K562 (cell line): ENCODE data around the gene SYK. TPM values are rescaled to one million over a fixed set of nuclear protein-coding genes. Genes with fewer than 3 reads are reported as not detected.

Source experiments
- ATAC-seq: fragments of 200-7000 bp; cut with Tn5 transposase; 3 replicates; pipeline ENCODE4 v1.9.1; 2020; ENCODE audit warnings: moderate library complexity
- BruUV-seq: library from RNA; stranded (reverse); fragments of 400-500 nt; replicated peaks from 2 replicates; lab custom pipeline; 2021; lab: Mats Ljungman, UMichigan
- CTCF ChIA-PET: fragments of 300-600 bp; formaldehyde crosslinking; extraction: SDS; loops from one replicate; lab custom pipeline; 2021; ENCODE audit warnings: low intra/inter-chr PET ratio; lab: Yijun Ruan, JAX
- POLR2A ChIA-PET: fragments of 300-600, 350-650 bp; sonication (Branson Sonifier 250); formaldehyde crosslinking; extraction: SDS; loops from one replicate; lab custom pipeline; 2021; ENCODE audit warnings: antibody characterized with exemption, inconsistent platforms; lab: Yijun Ruan, JAX
- DNase-seq, 4 experiments: peaks; one replicate each; pipeline versions ENCODE4 v3.0.0 to v3.0.0-alpha.2; 2011 to 2018; ENCODE audit warnings: low spot score in 3 of 4, mixed read lengths in 3 of 4; ENCODE audit errors: extremely low read depth in 1 of 4
- FAIRE-seq: peaks from 2 replicates; lab custom pipeline; 2011; peaks lifted over from hg19 to GRCh38; lab: Jason Lieb, UNC
- H2AFZ ChIP-seq: 2 replicates; pipeline ENCODE4 v1.6.0; 2011; ENCODE audit warnings: low read depth, low read length, control low read depth, inconsistent platforms
- H3K27ac ChIP-seq: fragments of 200-600 bp; 3 replicates; pipeline ENCODE4 v1.8.0; 2011; ENCODE audit warnings: low read depth, mild to moderate bottlenecking, control low read depth, inconsistent platforms, low read length, moderate library complexity, mixed read lengths; ENCODE audit errors: extremely low read depth
- H3K27me3 ChIP-seq, 2 experiments: fragments of 300-600 bp in 1 of 2; 2 replicates in 1 of 2; 3 replicates in 1 of 2; pipeline versions ENCODE4 v1.6.0 to v1.8.0; 2011; ENCODE audit warnings: inconsistent platforms in 2 of 2, low read length in 2 of 2, mild to moderate bottlenecking in 1 of 2, mixed read lengths in 1 of 2, moderate library complexity in 1 of 2; ENCODE audit not compliant: control insufficient read depth in 2 of 2, insufficient read depth in 2 of 2
- H3K36me3 ChIP-seq: fragments of 300-600 bp; 3 replicates; pipeline ENCODE4 v1.8.0; 2011; ENCODE audit warnings: mild to moderate bottlenecking, low read length, inconsistent platforms; ENCODE audit not compliant: control insufficient read depth, insufficient read depth
- H3K4me1 ChIP-seq, 2 experiments: fragments of 200-600 bp in 1 of 2; replicated peaks in 1 of 2; 2 replicates in 1 of 2; 3 replicates in 1 of 2; pipeline versions ENCODE4 v1.5.1 to v1.8.0; 2011; ENCODE audit warnings: inconsistent platforms in 2 of 2, low read length in 2 of 2, mild to moderate bottlenecking in 1 of 2, mixed read lengths in 1 of 2, moderate library complexity in 1 of 2; ENCODE audit not compliant: control insufficient read depth in 2 of 2, insufficient read depth in 2 of 2
- H3K4me2 ChIP-seq: 2 replicates; pipeline ENCODE4 v1.6.1; 2011; ENCODE audit warnings: low read length, control low read depth, inconsistent platforms, mixed read lengths; ENCODE audit not compliant: insufficient read depth
- H3K4me3 ChIP-seq: fragments of 200-600 bp; sonication (generic), shearing (Covaris generic); 2 replicates; pipeline ENCODE4 v1.5.1; 2016; ENCODE audit warnings: control low read depth, inconsistent platforms
- H3K79me2 ChIP-seq: fragments of 200-600 bp; 3 replicates; pipeline ENCODE4 v1.8.0; 2011; ENCODE audit warnings: low read length, inconsistent platforms; ENCODE audit not compliant: control insufficient read depth, insufficient read depth
- H3K9ac ChIP-seq, 2 experiments: 2 replicates each; pipeline versions ENCODE4 v1.6.0 to v1.6.1; 2011; ENCODE audit warnings: low read depth in 2 of 2, low read length in 2 of 2, control low read depth in 1 of 2, inconsistent platforms in 1 of 2, mild to moderate bottlenecking in 1 of 2, mixed read lengths in 1 of 2; ENCODE audit not compliant: insufficient read depth in 1 of 2
- H3K9me1 ChIP-seq: one replicate; pipeline ENCODE4 v1.6.0; 2011; ENCODE audit warnings: inconsistent platforms, mild to moderate bottlenecking, low read length, moderate library complexity; ENCODE audit not compliant: control insufficient read depth, insufficient read depth
- H3K9me3 ChIP-seq: replicated peaks from 2 replicates; pipeline ENCODE4 v1.5.1; 2011; ENCODE audit warnings: low read depth, low read length, inconsistent platforms; ENCODE audit not compliant: control insufficient read depth, insufficient read depth
- H4K20me1 ChIP-seq: replicated peaks from 2 replicates; pipeline ENCODE4 v1.6.1; 2011; ENCODE audit warnings: low read length, inconsistent platforms, mixed read lengths; ENCODE audit not compliant: control insufficient read depth, insufficient read depth
- SMAD3 ChIP-seq: fragments of 450-650 bp; formaldehyde crosslinking; conservative IDR thresholded peaks from 2 replicates; pipeline ENCODE4 v1.4.0; 2020; ENCODE audit warnings: mild to moderate bottlenecking
- SRSF7 ChIP-seq: fragments of 200-400 bp; formaldehyde crosslinking; optimal IDR thresholded peaks from 2 replicates; pipeline ENCODE3; 2017; ENCODE audit warnings: mild to moderate bottlenecking, low read depth, low read length
- ZNF146 ChIP-seq: IDR thresholded peaks from one replicate; pipeline ENCODE4 v1.6.1; 2018; ENCODE audit warnings: missing compliant biosample characterization; ENCODE audit not compliant: unreplicated experiment
- WGBS: fragments of 100-300 bp; shearing (Covaris generic); methylation state at CpG from one replicate; pipeline ENCODE4 v1.1.6; 2016; ENCODE audit warnings: low coverage, mixed read lengths; ENCODE audit not compliant: insufficient coverage; ENCODE audit errors: missing lambda C conversion rate; 5-methylcytosine and 5-hydroxymethylcytosine counted together
- in situ Hi-C: fragments of 300-500 bp; cut with MboI; formaldehyde crosslinking; loops from 4 replicates; pipeline ENCODE4 v1.15.0; 2018; ENCODE audit warnings: inconsistent platforms, mixed read lengths
- intact Hi-C: fragments of 100-400 bp; cut with micrococcal nuclease; formaldehyde crosslinking; loops from 2 replicates; pipeline ENCODE4 v1.14.2; 2022
- polyA plus RNA-seq, 8 experiments: library from polyadenylated mRNA; depleted of rRNA in 4 of 8; stranded (reverse) in 5 of 8; unstranded in 3 of 8; fragments of >200 nt; fragmentation: Nextera tagmentation in 2 of 8; fragmentation: Illumina TruSeq in 1 of 8; extraction: Ambion mirVana in 2 of 8; extraction: Trizol in 1 of 8; gene quantifications; 2 replicates each; pipeline versions ENCODE4 v1.2.1 to v1.2.3, GENCODE V29; 2011 to 2014; ENCODE audit warnings: inconsistent platforms in 1 of 8, missing spikeins in 1 of 8
- total RNA-seq, 7 experiments: library from RNA; depleted of rRNA in 6 of 7; stranded (reverse); fragments of >200 nt in 6 of 7; fragmentation: Illumina TruSeq in 2 of 7; extraction: Trizol in 2 of 7; gene quantifications; 2 replicates each; pipeline versions ENCODE4 v1.2.1 to v1.2.3, GENCODE V29; 2011 to 2021; ENCODE audit warnings: low replicate concordance in 1 of 7
- TF ChIP-seq, protein P1 (sequence below), 2 experiments: fragments of 200-800 bp in 1 of 2; sonication (Bioruptor generic) in 1 of 2; sonication (generic) in 1 of 2; formaldehyde crosslinking in 1 of 2; IDR thresholded peaks in 1 of 2; conservative IDR thresholded peaks in 1 of 2; 2 replicates each; pipeline versions ENCODE4 v1.5.0 to v1.6.1; 2016 to 2020; ENCODE audit warnings: missing compliant biosample characterization in 1 of 2, missing genetic modification characterization in 1 of 2, missing genetic modification reagents in 1 of 2

The SYK gene
- total and polyA plus RNA-seq, 9 of the 15 experiments (the other 6 are each of a cell fraction or from before 2014, with no cell fraction given): 3.9 to 32.7 (median 16.7) TPM

DNA sequence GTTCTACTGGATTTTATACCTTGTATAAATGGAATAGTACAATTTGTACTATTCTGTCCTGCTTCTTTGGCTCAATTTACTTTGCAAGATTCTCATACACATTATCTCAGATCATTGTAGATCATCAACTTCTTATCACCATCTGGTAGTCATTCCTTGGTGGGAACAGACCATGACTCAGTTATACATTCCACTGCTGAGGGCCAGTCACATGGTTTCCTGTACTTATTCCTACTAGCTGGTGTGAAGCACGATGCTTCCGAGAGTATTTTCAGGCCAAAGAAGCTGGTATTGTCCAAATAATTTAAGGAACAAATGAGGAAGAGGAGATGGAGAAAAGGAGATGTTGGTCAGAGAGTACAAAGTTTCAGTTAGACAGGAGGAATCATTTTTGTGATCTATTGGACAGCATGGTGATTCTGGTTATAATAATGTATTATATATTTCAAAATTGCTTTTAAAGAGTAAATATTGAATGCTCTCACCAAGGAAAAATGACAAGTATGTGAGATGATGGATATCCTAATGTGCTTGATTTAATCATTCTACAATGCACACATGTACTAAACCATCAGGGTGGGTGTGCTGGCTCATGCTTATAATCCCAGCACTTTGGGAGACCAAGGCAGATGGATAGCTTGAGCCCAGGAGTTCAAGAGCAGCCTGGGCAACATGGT lies 124.1 kb downstream of the SYK start:
- intact Hi-C loops: no loop called here
- FAIRE-seq: no peak
- H3K36me3 ChIP-seq: no peaks in the 10 kb centered on the region
- POLR2A ChIA-PET: no interaction called here
- no peak for DNase-seq
- CTCF ChIA-PET: no interaction called here
- H3K79me2 ChIP-seq: no peaks in the 10 kb centered on the region
- no peaks in the 10 kb centered on the region for H3K9me1 ChIP-seq
- H3K27me3 ChIP-seq: peaks cover 0 to 28% of the 10 kb centered on the region in 2 experiments; a peak in 2 of 5 replicates
- in situ Hi-C loops: no loop called here
- ATAC-seq: no peak
- no peaks in the 10 kb centered on the region for H4K20me1 ChIP-seq
- H3K27ac ChIP-seq: no peak overlapping the region
- TF ChIP-seq SMAD3 (CRISPR knock-in tag): no peak
- no peak for TF ChIP-seq ZNF146
- H3K9ac ChIP-seq: no peak overlapping the region
- H3K9me3 ChIP-seq: no peaks in the 10 kb centered on the region
- WGBS: 0% methylated on average over 2 of the region's 2 CpGs
- BruUV-seq: no TSS peak
- H3K4me1 ChIP-seq: no peaks in the 10 kb centered on the region
- H3K4me2 ChIP-seq: no peak overlapping the region
- no peak overlapping the region for H3K4me3 ChIP-seq
- H2AFZ ChIP-seq: no peak overlapping the region

DNA sequence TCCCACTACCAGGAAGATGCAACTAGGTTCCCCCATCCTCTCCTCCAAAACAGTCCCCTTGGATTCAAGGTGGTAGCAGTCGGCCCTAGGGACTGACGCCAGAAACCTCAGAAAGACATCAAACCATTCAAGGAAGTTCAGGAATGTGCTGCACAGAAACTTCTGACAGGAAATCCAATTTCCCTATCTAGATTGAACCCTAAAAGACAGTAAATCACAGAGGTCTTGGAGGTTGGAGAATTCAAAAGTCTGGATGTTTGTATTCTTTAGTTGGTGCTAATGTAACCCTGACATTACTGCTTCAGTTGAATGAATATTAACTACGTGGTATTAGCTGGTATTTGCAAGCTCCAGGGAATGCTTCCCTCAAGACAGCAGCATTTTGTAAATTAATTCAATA lies 125.3 kb downstream of the SYK start:
- in situ Hi-C loops: no loop called here
- DNase-seq (no peak), FAIRE-seq (no peak), ATAC-seq (no peak)
- no peaks in the 10 kb centered on the region for H3K79me2 ChIP-seq
- H4K20me1 ChIP-seq: no peaks in the 10 kb centered on the region
- intact Hi-C loops: no loop called here
- H3K4me2 ChIP-seq: no peak overlapping the region
- POLR2A ChIA-PET: no interaction called here
- no peak for TF ChIP-seq SRSF7
- TF ChIP-seq, protein P1, sequence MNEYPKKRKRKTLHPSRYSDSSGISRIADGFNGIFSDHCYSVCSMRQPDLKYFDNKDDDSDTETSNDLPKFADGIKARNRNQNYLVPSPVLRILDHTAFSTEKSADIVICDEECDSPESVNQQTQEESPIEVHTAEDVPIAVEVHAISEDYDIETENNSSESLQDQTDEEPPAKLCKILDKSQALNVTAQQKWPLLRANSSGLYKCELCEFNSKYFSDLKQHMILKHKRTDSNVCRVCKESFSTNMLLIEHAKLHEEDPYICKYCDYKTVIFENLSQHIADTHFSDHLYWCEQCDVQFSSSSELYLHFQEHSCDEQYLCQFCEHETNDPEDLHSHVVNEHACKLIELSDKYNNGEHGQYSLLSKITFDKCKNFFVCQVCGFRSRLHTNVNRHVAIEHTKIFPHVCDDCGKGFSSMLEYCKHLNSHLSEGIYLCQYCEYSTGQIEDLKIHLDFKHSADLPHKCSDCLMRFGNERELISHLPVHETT (CRISPR knock-in tag; conservative IDR thresholded peaks at IDR 0.05 in 1 of 2, IDR thresholded peaks at IDR 0.05 in 1 of 2): no peak
- 0% methylated on average over 2 of the region's 3 CpGs for WGBS
- no peak overlapping the region for H2AFZ ChIP-seq
- no peak overlapping the region for H3K4me3 ChIP-seq
- CTCF ChIA-PET: no interaction called here
- no peaks in the 10 kb centered on the region for H3K36me3 ChIP-seq
- no peaks in the 10 kb centered on the region for H3K9me3 ChIP-seq
- BruUV-seq: no TSS peak
- no peak overlapping the region for H3K27ac ChIP-seq
- no peaks in the 10 kb centered on the region for H3K4me1 ChIP-seq
- H3K9ac ChIP-seq: no peak overlapping the region
- no peaks in the 10 kb centered on the region for H3K9me1 ChIP-seq
- peaks cover 0 to 26% of the 10 kb centered on the region in 2 experiments; a peak in 2 of 5 replicates for H3K27me3 ChIP-seq
